NCI-H1092 (cell line): ENCODE measurements around the gene BRD4.
"Not testable (repeated sequence)": the region's sequence is repeated elsewhere in the genome, so short reads cannot be mapped to it uniquely, and the experiment has no call there.

ENCODE experiments used
- DNase-seq: peaks from one replicate; lab custom pipeline; 2025; lab: John Stamatoyannopoulos, UW

Gene BRD4

DNA sequence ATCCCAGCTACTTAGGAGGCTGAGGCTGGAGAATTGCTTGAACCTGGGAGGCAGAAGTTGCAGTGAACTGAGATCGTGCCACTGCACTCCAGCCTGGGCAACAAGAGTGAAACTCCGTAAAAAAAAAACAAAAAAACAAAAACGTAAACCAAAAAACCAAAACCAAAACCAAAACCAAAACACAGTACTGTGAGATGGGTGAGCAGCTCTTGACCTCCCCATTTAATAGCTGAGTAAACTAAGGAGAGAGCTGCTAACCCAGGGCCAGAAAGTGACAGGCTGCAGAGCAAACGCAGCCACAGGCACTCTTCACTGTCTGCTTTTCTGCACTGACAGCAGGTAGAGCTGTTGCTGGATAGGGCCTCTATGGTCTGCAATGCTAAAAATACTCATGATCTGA, 27.7 kb upstream of the BRD4 start:
- not testable (repeated sequence) for DNase-seq

DNA sequence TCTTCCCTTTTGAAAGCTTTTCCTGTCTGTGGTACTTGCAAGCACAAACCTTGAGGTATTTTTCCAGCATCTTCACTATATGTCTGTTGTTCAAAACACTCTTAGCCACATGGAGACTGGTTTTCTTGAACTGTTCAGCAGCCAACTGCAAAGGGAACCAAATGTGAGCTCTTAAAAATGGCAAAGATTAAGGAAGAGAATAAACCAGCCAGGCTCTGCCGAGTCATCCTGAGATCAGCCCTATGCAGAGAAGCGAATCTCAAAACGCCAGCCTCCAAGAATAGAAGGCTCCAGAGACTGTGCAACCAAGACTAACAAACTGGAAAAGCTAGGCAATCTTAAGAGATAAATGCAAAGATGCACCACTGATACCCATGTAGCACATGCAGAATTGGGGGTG, 26.6 kb upstream of the BRD4 start:
- no peak for DNase-seq

DNA sequence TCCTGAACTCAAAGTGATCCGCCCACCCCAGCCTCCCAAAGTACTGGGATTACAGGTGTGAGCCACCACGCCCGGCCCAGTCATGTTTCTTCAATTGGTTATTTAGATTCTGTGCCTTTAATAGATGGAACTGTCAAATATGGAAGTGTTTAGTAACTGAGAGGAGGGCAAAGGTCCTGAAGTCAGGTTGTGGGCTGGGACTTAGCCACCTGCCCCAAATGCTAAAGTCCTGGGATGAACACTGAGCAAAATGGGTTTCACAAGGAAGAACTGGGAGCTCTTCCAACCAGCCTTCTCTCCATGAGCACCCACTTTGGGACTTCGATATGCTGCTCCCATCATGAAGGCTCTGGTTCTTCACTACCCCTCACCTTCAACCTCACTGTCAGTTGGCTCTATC, 25.6 kb upstream of the BRD4 start:
- no peak for DNase-seq

DNA sequence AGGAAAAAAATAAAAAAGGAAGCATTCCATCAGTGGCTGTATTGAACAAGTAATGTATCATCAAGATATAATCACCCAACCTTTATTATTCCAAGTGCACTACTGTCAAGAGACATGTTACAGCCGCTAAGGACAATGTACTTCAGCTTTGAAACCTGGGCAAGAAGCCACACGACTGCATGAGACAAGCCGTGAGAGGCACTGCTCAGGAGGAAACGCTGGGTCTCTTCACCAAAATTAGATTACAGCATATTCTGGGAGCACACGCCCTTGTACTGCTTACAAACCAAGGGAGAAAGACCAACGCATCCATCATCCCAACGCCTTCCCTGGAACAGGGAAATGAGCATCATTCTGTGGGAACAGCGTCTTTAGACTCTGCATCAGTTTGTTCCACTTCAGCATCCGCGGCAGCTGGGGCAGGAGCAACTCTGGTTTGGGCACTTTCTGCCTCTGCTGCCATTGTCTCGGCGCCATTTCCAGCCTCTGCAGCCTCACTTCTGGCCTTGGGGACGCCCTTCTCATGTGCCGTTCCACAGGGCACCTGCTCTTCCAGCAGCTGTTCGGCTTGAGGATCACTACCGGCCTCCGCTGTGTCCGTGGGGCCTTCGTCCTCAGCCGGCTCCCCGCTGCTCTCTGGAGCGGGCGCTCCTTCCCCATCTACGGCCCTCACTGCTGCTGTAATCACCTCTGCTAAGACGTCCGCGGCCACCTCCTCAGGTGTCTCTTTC, 22.4 kb upstream of the BRD4 start:
- DNase-seq: no peak

DNA sequence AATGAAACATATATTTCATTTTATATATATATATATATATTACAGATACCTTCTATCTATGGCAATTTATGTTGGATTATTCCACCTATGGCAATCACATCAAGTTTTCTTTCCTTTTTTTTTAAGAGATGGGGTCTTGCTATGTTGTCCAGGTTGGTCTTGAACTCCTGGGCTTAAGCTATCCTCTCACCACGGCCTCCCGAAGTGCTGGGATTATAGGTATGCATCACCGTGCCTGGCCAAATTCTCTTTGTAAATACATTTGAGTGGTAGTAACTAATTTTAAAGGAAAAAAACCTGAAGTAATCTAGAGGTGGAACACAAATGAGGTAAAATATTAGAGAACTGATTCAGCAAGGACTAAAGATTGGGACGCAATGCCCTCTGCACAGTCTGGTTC, 21.6 kb upstream of the BRD4 start:
- DNase-seq: no peak

DNA sequence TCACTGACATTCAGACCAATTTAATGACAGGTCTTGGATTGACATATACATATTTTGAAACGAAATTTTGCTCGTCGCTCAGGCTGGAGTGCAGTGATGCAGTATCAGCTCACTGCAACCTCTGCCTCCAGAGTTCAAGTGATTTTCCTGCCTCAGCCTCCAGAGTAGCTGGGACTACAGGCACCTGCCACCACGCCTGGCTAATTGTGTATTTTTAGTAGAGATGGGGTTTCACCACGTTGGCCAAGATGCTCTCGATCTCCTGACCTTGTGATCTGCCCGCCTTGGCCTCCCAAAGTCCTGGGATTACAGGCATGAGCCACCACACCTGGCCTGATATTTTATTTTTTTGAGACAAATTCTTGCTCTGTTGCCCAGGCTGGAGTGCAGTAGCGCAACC, 20.2 kb upstream of the BRD4 start:
- DNase-seq: not testable (repeated sequence)

DNA sequence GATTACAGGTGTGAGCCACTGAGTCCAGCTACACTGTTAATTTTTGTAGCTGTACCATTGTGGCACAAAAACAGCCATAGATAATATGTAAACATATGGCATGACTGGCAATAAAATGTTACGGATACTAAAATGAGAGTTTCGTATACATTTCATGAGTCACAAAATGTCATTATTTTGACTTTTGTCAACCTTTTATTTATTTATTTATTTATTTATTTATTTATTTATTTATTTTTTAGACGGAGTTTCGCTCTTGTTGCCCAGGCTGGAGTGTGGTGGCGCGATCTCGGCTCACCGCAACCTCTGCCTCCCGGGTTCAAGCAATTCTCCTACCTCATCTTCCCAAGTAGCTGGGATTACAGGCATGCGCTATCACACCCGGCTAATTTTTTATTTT, 9.0 kb upstream of the BRD4 start:
- DNase-seq: not testable (repeated sequence)

DNA sequence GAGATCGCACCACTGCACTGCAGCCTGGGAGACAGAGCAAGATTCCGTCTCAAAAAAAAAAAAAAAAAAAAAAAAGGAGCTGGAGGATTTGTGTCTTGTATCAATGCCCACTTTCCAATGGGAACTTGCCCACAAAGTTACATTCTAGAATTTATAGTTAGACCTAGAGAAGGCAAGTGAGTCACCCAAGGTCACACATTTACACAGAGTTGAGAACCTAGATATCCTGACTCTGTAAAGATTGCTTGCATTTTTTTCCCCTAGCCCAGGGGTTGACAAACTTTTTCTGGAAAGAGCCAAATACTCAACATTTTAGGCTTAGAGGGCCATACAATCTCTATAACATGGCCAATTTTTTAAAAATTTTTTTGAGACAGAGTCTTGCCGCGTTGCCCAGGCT, 7.7 kb upstream of the BRD4 start:
- no peak for DNase-seq

DNA sequence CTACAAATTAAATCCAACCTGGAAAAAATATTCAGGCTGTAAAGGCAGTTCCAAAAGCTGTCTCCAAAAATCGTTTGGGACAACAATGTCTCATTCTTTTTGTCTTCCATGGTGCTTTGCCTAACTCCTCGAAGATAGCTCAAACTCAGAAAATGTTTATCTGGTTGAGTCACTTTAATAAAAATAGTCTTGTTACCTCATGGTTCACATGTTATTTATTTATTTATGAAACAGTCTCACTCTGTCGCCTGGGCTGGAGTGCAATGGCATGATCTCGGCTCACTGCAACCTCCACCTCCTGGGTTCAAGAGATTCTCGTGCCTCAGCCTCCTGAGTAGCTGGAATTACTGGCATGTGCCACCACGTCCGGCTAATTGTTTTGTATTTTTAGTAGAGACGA, 4.9 kb upstream of the BRD4 start:
- DNase-seq: no peak

DNA sequence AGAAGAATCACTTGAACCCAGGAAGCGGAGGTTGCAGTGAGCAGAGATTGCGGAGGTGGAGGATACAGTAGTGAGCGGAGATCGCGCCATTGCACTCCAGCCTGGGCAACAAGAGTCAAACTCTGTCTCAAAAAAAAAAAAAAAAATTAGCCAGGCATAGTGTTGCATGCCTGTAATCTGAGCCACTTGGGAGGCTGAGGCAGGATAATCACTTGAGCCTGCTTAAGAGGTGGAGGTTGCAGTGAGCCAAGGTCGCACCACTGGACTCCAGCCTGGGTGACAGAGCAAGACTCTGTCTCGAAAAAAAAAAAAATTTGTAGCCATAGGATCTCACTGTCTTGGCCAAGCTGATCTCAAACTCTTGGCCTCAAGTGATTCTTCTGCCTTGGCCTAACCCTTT, 3.7 kb upstream of the BRD4 start:
- not testable (repeated sequence) for DNase-seq

DNA sequence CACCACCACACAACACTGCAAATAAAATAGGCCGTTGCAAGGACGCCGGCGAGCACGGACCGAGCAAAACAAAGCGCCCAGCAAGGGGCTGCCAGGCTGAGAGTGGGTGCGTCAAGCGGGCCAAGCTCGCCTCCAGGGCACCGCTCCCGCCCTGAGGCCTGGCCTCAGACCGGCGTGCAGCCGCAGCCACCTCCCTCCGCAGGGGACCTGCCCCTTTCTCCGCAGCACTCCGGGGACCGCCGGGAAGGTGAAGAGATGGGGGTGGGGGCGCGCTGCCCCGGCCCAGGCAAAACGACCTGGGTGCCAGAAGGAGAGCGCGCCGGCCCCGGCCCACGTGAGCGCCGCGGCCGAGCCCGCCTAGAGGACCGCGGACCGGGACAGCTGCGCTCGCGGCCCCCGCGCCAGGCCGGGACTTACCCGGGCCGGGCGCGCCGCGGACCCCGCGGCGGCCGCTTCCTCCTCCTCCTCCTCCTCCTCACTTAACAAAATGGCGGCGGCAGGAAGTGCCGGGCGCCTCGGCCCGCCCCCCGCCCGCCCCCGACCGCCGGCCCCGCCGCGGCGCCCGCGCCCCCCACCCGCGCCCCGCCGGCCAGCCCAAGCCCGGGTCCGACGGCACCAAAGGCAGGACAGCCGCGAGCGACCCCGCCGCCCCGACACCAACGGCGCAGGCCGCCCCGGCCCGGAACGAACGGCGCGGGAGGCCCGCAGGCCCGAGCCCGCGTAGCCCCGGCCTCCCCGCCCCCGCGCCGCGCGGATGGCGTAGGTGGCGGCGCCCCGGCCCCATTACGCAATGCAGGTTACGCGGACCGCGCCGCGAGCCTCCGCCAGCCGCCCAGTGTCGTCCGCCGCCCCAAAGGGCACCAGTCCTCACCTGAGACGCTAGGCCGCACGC, 674 bp downstream of the BRD4 start:
- no peak for DNase-seq

DNA sequence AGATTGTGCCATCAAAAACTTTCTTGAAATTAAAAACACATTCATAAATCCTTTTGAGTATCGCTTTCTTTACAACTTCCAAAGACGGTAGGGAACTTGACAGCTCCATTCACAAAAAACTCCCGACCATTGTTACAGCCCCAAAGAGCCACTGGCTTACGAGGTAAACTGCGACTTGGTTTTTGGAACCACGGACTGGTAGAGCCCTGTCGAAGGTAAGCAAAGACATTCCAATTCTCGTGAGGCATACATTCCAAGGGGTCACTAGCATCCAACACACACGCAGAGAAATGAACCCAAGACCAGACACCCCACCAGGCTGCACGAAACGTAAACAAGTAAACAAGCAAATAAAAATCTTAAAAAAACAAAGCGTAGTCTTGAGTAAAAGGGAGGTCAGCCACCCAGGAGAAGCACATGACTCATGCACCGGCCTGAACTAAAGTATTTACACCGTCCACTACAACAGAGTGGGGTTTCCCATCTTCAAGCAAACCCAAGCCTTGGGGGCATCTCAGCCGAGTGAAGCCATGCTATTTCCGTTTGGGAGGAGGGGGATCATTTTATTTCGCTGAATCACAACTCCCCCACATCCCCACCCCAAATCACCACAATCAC, 1.4 kb downstream of the BRD4 start:
- DNase-seq: no peak

DNA sequence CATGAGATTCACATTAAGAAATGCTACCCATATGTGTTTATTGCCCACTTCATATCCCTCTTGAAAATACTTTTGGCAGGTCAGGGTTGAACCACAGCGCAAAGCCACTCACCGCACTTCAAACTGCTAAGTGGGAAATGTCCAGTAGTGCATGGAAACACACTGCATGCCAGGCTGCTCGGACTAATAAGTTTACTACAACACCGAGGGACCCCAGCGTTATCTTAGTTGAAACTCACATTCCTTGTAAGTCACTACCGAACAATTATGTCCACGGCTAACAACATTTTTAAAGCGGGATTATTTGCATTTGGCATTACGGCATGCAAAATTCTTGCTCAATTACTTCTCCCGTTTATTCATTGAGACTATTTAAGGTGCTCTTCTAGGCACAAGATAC, 4.0 kb downstream of the BRD4 start:
- no peak for DNase-seq

DNA sequence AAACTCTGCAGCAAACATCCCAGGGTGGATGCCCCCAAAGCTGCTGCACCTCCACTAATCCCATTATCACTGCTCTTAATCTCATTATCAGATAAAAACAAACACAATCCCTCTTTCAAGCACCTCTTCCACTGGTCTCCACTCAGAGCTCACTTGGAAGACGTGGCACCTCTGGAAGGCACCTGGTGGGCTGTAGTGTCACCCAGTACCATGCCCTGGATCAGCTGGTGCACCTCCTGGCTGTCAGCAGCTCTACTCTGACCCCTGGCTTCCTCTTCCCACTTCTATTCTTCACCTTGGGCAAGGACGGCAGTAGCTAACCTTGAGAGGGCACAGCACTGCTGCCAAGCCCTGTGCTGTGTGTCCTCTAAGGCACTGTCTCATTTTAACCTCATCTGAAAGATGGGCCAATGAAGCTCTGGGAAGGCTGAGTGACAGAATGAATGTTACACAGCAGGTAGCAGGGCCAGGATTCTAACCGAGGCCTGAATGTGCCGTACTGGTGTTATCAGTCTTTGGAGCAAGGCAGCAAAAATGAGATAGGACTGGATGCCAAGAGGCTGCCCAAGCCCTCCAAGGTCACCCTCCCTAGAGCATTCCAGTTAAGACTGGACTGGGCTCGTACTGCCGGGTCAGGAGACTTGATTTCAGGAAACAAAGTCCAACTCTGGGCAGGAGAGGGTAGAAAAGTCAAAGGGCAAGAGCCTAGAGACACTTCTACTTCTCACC, 7.4 kb downstream of the BRD4 start:
- no peak for DNase-seq

DNA sequence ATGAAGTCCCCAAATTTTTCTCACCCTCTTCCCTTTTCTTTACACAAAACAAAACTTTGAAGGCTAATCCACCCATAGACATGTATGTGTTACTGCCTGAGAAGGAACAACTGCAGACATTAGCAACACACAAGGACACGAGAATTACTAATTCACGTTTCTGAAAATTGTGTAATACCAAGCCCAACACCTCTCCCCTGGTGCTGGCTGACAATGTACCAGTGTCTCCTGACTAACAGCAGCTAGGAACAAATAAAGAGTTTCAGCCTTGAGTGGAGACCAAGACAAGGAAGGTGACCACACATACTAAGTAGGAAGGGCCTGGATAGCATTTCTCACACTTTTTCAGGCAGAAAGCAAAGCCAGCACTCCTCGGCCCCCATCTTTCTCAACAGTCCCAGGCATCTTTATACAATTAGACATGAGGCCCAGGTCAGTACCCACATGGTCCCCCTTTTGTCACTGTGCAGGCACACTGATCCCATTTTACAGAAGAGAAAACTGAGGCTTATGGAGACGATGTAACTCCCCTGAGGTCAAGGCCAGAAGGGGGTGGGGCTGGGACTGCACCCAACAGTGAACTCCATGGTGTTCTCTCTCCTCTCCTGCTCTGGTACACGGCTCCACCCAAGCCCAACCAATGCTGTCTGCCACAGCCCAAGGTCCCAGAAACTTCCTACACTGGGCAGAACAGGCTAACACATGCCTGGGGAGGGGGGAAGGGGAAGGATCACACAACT, 8.7 kb downstream of the BRD4 start:
- no peak for DNase-seq

DNA sequence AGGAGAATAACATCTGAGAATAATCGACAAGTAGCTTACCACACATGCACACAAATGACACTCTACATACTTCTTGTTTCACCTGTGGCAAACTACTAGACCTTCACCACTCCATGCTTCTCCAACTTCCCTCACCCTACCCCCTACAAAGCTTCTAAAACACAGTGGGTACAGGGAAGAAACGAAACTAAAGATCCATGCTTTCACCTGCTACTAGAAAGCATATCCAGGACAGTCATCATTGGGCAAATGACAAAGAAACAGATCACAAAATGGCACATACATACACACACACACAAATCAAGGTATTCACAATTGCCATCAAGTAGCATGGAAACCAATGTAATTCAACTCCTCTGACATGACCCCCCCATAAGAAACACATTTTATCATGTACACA, 10.6 kb downstream of the BRD4 start:
- DNase-seq: no peak

DNA sequence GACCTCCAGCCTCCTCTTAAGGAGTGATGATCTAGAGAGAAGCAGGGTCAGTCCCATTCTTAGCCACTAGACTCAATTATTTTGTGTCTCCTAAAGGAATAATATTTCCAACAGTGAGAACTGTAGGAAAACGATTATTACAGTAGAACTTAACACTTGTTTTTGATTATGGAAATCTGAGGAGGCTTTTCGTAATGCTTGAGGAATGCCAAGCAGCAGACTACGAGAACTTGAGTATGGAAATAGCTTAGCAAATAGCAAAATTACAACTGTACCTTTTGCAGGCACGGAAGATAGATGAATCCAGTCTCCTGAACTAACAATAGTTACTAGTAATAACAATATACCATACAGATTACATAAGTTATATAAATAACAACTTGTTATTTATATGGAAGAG, 12.2 kb downstream of the BRD4 start:
- DNase-seq: no peak

DNA sequence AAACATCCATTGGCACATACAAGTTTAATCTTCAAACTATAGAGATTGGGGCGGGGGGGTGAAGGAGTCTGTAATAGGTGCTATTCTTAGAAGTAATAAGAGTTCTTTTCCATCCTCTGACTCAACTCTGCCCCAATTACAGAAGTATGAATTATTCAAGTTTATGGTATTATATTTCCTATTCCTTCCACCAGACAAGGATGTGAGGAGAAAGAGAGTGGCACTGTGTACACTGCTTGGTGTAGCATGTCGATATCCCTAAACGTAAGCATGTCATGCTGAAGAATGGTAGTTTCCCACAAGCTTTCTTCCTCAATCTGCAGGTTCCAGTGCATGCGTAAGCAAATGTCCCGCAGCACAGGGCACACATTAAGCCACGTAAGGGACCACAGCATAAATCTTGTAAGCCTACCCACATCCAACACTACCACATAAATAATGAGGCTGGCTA, 14.1 kb downstream of the BRD4 start:
- DNase-seq: no peak

DNA sequence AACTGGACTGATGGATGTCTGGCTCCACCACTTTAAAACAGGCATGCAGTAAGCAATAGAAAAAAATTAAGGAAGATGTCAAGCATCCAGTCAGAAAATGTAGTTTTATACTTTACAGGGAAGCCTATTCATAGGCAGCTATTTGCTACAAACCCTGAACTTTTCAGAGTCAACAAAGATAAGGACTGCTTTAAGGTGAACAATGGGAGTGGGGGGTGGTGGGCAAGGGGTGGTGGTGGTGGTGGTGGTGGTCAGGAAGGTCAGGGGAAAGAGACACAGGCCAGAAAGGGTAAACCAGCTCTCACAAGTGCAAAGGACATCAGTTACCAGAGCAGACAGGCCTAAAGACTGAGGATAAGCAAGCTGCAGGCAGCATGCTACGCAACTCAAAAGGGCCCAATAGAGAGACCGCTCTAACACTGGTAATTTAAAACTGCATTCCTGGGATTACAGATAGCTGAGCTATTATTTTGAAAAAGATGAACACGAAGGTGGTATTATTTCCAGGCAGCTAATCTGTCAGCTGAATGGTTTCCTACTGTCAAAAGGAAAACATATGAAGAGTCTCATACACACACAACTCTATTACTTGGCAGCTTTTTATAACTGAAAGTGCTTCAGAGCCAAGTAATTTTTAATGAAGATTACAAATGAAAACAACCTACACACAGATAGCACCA, 14.8 kb downstream of the BRD4 start:
- no peak for DNase-seq

DNA sequence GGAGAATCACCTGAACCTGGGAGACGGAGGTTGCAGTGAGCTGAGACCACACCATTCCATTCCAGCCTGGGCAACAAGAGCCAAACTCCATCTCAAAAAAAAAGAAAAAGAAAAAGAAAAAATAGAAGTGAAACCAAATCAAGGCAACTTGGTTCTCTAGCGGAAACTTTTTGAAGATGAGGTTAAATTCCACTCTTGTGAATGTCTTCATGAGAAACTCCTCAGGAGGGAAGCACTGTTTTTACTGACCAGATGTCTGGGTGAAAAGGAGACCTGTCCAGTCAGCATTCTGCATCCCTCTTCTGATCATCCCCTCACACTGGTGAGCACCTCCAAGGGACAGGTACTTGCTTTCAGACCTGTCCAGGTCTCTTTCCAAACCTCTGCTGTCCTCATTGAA, 15.8 kb downstream of the BRD4 start:
- DNase-seq: no peak

DNA sequence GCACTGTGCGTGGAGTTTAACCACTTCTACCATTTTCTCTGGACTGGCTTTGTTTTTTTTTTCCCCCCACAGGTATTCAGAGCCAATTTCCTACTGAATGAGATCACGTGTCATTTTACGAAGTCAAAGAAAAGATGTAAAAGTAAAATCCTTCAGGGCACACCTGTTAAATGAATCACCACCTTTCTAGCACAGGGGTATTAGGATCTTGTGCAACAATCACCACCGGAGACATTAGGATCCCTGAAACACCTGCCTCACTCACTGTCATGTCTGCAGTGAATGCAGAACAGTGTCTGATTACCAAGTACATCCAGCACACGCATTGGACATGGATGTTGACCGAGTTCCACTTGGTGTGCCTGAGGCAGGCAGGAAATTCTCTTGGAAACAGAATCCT, 17.2 kb downstream of the BRD4 start:
- no peak for DNase-seq
